IMR-90 (cell line): Measurements from ENCODE around the gene KCNMA1.

Experiments used
- BHLHE40 ChIP-seq: fragments of 150-350 bp; IDR thresholded peaks from 2 replicates; pipeline ENCODE4 v1.6.1; 2016; ENCODE audit warnings: mild to moderate bottlenecking, low read depth, low read length
- CEBPB ChIP-seq: IDR thresholded peaks from 2 replicates; pipeline ENCODE4 v1.6.1; 2012; ENCODE audit warnings: low read depth, low read length, improper control_type of control experiment
- CHD1 ChIP-seq: IDR thresholded peaks from 2 replicates; pipeline ENCODE4 v1.6.1; 2012; ENCODE audit warnings: low read depth, low read length, improper control_type of control experiment
- CTCF ChIP-seq: conservative IDR thresholded peaks from 2 replicates; pipeline ENCODE4 v1.5.1; 2012; ENCODE audit warnings: mild to moderate bottlenecking, low read depth, low read length, improper control_type of control experiment
- ELK1 ChIP-seq: fragments of 150-350 bp; IDR thresholded peaks from 2 replicates; pipeline ENCODE4 v1.6.1; 2016; ENCODE audit warnings: low read depth, mild to moderate bottlenecking, low read length, moderate library complexity, borderline replicate concordance
- MXI1 ChIP-seq: IDR thresholded peaks from 2 replicates; pipeline ENCODE4 v1.6.1; 2012; ENCODE audit warnings: low read depth, mild to moderate bottlenecking, low read length, moderate library complexity, borderline replicate concordance
- POLR2A ChIP-seq: IDR thresholded peaks from 2 replicates; pipeline ENCODE4 v1.6.1; 2012; ENCODE audit warnings: mild to moderate bottlenecking, low read depth, low read length
- RCOR1 ChIP-seq: IDR thresholded peaks from 2 replicates; pipeline ENCODE4 v1.6.1; 2012; ENCODE audit warnings: mild to moderate bottlenecking, low read length, improper control_type of control experiment; ENCODE audit not compliant: insufficient replicate concordance
- SMC3 ChIP-seq: fragments of 150-350 bp; IDR thresholded peaks from 2 replicates; pipeline ENCODE4 v1.6.1; 2016; ENCODE audit warnings: low read depth, mild to moderate bottlenecking, antibody characterized with exemption, low read length, moderate library complexity
- USF2 ChIP-seq: fragments of 150-350 bp; IDR thresholded peaks from 2 replicates; pipeline ENCODE4 v1.6.1; 2017; ENCODE audit warnings: mild to moderate bottlenecking, antibody characterized with exemption, low read length, low read depth

- TF ChIP-seq CHD1 = no peak
- no peak for TF ChIP-seq MXI1
- no peak for TF ChIP-seq USF2
- TF ChIP-seq POLR2A = no peak
- no peak for TF ChIP-seq CTCF
- TF ChIP-seq SMC3 = no peak
- no peak for TF ChIP-seq CEBPB
- TF ChIP-seq RCOR1 = no peak
- TF ChIP-seq BHLHE40 = no peak
- TF ChIP-seq ELK1 = no peak
Observed at GRCh38 chr10:77550378-77550777, 87.2 kb downstream of the KCNMA1 start.
